GM12878 (cell line): ENCODE measurements around the gene CRYL1. TPM values are rescaled to one million over a fixed set of nuclear protein-coding genes. Genes with fewer than 3 reads are reported as not detected.

Experiments used
- ATAC-seq: fragments of 200-7000 bp; cut with Tn5 transposase; 3 replicates; pipeline ENCODE4 v1.9.1; 2020; ENCODE audit warnings: mild to moderate bottlenecking, moderate library complexity
- BruUV-seq: library from RNA; stranded (reverse); fragments of 400-500 nt; replicated peaks from 2 replicates; lab custom pipeline; 2021; lab: Mats Ljungman, UMichigan
- CTCF ChIA-PET: fragments of 300-600 bp; sonication (Branson Sonifier 250); formaldehyde crosslinking; extraction: SDS; loops from one replicate; lab custom pipeline; 2021; ENCODE audit warnings: inconsistent platforms; lab: Yijun Ruan, JAX
- POLR2A ChIA-PET: fragments of 350-600 bp; formaldehyde crosslinking; extraction: SDS; loops from one replicate; lab custom pipeline; 2021; ENCODE audit warnings: inconsistent platforms; lab: Charles Lee
- RAD21 ChIA-PET: fragments of 300-600 bp; sonication (Branson Sonifier 250); formaldehyde crosslinking; loops from one replicate; lab custom pipeline; 2023; ENCODE audit warnings: antibody characterized with exemption; ENCODE audit not compliant: unreplicated experiment; lab: Charles Lee
- SMC1A ChIA-PET: fragments of 300-600 bp; sonication (Branson Sonifier 250); formaldehyde crosslinking; loops from one replicate; lab custom pipeline; 2023; ENCODE audit not compliant: unreplicated experiment, uncharacterized antibody; lab: Charles Lee
- DNase-seq: peaks from one replicate; pipeline ENCODE4 v3.0.0-alpha.2; 2011; ENCODE audit warnings: low read depth, low spot score
- FAIRE-seq: peaks from 3 replicates; lab custom pipeline; 2011; peaks lifted over from hg19 to GRCh38; lab: Jason Lieb, UNC
- H2AFZ ChIP-seq: 2 replicates; pipeline ENCODE4 v1.6.0; 2011; ENCODE audit warnings: low read depth, low read length, control low read depth; ENCODE audit not compliant: control insufficient read depth
- H3K27ac ChIP-seq: 2 replicates; pipeline ENCODE4 v1.5.1; 2011; ENCODE audit warnings: control low read depth; ENCODE audit not compliant: control insufficient read depth, insufficient read depth
- H3K27me3 ChIP-seq, 2 experiments: replicated peaks in 1 of 2; 2 replicates each; pipeline versions ENCODE4 v1.6.0 to v1.6.1; 2011; ENCODE audit warnings: low read length in 1 of 2; ENCODE audit not compliant: control insufficient read depth in 2 of 2, insufficient read depth in 2 of 2
- H3K36me3 ChIP-seq, 2 experiments: 2 replicates each; pipeline ENCODE4 v1.5.1; 2011; ENCODE audit warnings: low read length in 1 of 2; ENCODE audit not compliant: control insufficient read depth in 2 of 2, insufficient read depth in 2 of 2
- H3K4me1 ChIP-seq: 2 replicates; pipeline ENCODE4 v1.6.1; 2011; ENCODE audit warnings: mild to moderate bottlenecking, low read length, moderate library complexity, mixed read lengths; ENCODE audit not compliant: control insufficient read depth, insufficient read depth
- H3K4me2 ChIP-seq: 2 replicates; pipeline ENCODE4 v1.6.0; 2011; ENCODE audit warnings: control low read depth; ENCODE audit not compliant: control insufficient read depth, insufficient read depth
- H3K4me3 ChIP-seq: fragments of 200-600 bp; sonication (generic); 2 replicates; pipeline ENCODE4 v1.5.1; 2016
- H3K79me2 ChIP-seq: 2 replicates; pipeline ENCODE4 v1.6.0; 2011; ENCODE audit warnings: low read length; ENCODE audit not compliant: control insufficient read depth, insufficient read depth
- H3K9ac ChIP-seq: 2 replicates; pipeline ENCODE4 v1.8.0; 2011; ENCODE audit warnings: low read length, control low read depth, mixed read lengths; ENCODE audit not compliant: control insufficient read depth, insufficient read depth
- H3K9me3 ChIP-seq: replicated peaks from 3 replicates; pipeline ENCODE4 v1.5.1; 2011; ENCODE audit warnings: mild to moderate bottlenecking, low read length; ENCODE audit not compliant: control insufficient read depth, insufficient read depth
- H4K20me1 ChIP-seq: 2 replicates; pipeline ENCODE4 v1.6.0; 2011; ENCODE audit not compliant: control insufficient read depth, insufficient read depth
- BCLAF1 ChIP-seq: fragments of 450-650 bp; IDR thresholded peaks from 2 replicates; pipeline ENCODE4 v1.6.1; 2017; ENCODE audit warnings: antibody characterized with exemption, mild to moderate bottlenecking, moderate library complexity
- CHD1 ChIP-seq: IDR thresholded peaks from 2 replicates; pipeline ENCODE4 v1.6.1; 2012; ENCODE audit warnings: low read depth, low read length, improper control_type of control experiment
- DPF2 ChIP-seq: fragments of 450-650 bp; IDR thresholded peaks from 2 replicates; pipeline ENCODE4 v1.6.1; 2017; ENCODE audit warnings: mild to moderate bottlenecking
- ESRRA ChIP-seq: IDR thresholded peaks from 2 replicates; pipeline ENCODE4 v1.6.1; 2012; ENCODE audit warnings: mild to moderate bottlenecking, low read length, improper control_type of control experiment
- IKZF1 ChIP-seq: fragments of 450-650 bp; conservative IDR thresholded peaks from 2 replicates; pipeline ENCODE4 v1.6.1; 2017; ENCODE audit warnings: antibody characterized with exemption, mild to moderate bottlenecking
- NFYA ChIP-seq: IDR thresholded peaks from 2 replicates; pipeline ENCODE4 v1.6.1; 2011; ENCODE audit warnings: low read depth, mild to moderate bottlenecking, low read length, improper control_type of control experiment, borderline replicate concordance
- NR2C2 ChIP-seq: IDR thresholded peaks from 2 replicates; pipeline ENCODE4 v1.6.1; 2011; ENCODE audit warnings: borderline replicate concordance, low read depth; ENCODE audit not compliant: control insufficient read depth, insufficient read length
- REST ChIP-seq: IDR thresholded peaks from 2 replicates; pipeline ENCODE4 v1.6.1; 2012; ENCODE audit warnings: mild to moderate bottlenecking, low read depth, low read length
- WGBS: methylation state at CpG from one replicate; pipeline ENCODE4 v1.1.6; 2016; ENCODE audit warnings: low lambda C conversion rate; ENCODE audit not compliant: insufficient replicate concordance, insufficient coverage; ENCODE audit errors: missing lambda C conversion rate; 5-methylcytosine and 5-hydroxymethylcytosine counted together
- in situ Hi-C: fragments of 300-500 bp; cut with MboI; formaldehyde crosslinking; loops from 9 replicates; pipeline ENCODE4 v1.14.3; 2018; ENCODE audit warnings: mixed read lengths
- intact Hi-C: fragments of 100-400 bp; cut with micrococcal nuclease; formaldehyde crosslinking; loops from one replicate; pipeline ENCODE4 v1.14.2; 2022; ENCODE audit not compliant: unreplicated experiment
- polyA plus RNA-seq, 11 experiments: library from polyadenylated mRNA; depleted of rRNA in 4 of 11; unstranded in 6 of 11; stranded (reverse) in 5 of 11; fragments of >200 nt; fragmentation: Nextera tagmentation in 4 of 11; fragmentation: Illumina TruSeq in 1 of 11; extraction: Ambion mirVana in 4 of 11; extraction: Trizol in 1 of 11; gene quantifications; 1 replicate in 1 of 11; 2 replicates in 10 of 11; pipeline versions ENCODE4 v1.2.1 to v1.2.3, GENCODE V29; 2011 to 2016; ENCODE audit warnings: inconsistent platforms in 2 of 11, missing spikeins in 2 of 11, low read depth in 1 of 11
- total RNA-seq, 4 experiments: library from RNA; depleted of rRNA in 3 of 4; stranded (reverse); fragments of >200 nt in 3 of 4; fragmentation: Illumina TruSeq in 1 of 4; extraction: Trizol in 1 of 4; gene quantifications; 2 replicates each; pipeline versions ENCODE4 v1.2.1 to v1.2.3, GENCODE V29; 2013 to 2021
- TF ChIP-seq, protein P1 (sequence below): fragments of 450-650 bp; IDR thresholded peaks from 2 replicates; pipeline ENCODE4 v1.6.1; 2017; ENCODE audit warnings: mild to moderate bottlenecking
- TF ChIP-seq, protein P2 (sequence below): IDR thresholded peaks from 2 replicates; pipeline ENCODE4 v1.6.1; 2012; ENCODE audit warnings: improper control_type of control experiment, low read depth, low read length; ENCODE audit not compliant: insufficient replicate concordance

CRYL1 gene
- total and polyA plus RNA-seq, 10 of the 15 experiments (the other 5 are each of a cell fraction or from before 2014, with no cell fraction given) = 5.5 to 36.7 (median 12.2) TPM

DNA sequence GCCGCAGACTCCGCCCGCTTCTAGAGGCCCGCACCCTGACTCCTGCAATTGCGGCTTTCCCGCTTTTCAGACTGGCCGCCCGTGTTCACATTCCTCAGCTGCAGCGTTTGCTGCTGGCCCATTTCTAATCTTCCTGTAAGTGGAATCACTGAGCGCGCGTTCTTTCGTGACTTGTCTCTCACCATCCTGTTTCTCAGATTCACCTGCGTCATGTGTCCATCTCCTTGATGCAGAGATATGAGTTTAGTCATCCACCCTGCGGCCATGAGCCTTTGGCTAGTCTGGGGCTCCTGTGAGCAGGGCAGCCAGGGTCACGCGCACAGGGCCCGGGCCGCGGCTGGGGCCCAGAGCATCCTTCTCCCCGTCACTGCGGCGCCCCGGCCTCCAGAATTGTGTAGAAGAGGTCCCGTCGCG lies 110.0 kb downstream of the CRYL1 start:
- Histone ChIP-seq H4K20me1 (no peaks in the 10 kb centered on the region), H2AFZ (no peak overlapping the region), H3K4me1 (peaks cover 34% of the 10 kb centered on the region), H3K79me2 (no peaks in the 10 kb centered on the region), H3K36me3 (no peaks in the 10 kb centered on the region), H3K4me2 (no peak overlapping the region), H3K27ac (no peak overlapping the region), H3K4me3 (no peak overlapping the region), H3K9ac (no peak overlapping the region), H3K9me3 (peaks cover 13% of the 10 kb centered on the region; the same call in 2 of the 3 replicates), H3K27me3 (no peaks in the 10 kb centered on the region)
- BruUV-seq = no TSS peak
- in situ Hi-C loops (no loop called here), intact Hi-C loops (no loop called here)
- FAIRE-seq = no peak
- WGBS = 99% methylated on average over 25 of the region's 27 CpGs
- no peak for ATAC-seq
- no peak for DNase-seq
- ChIA-PET RAD21 (no interaction called here), POLR2A (no interaction called here), SMC1A (no interaction called here), CTCF (no interaction called here)
- TF ChIP-seq CHD1 = no peak
- TF ChIP-seq NR2C2 = no peak
- TF ChIP-seq, protein P1, sequence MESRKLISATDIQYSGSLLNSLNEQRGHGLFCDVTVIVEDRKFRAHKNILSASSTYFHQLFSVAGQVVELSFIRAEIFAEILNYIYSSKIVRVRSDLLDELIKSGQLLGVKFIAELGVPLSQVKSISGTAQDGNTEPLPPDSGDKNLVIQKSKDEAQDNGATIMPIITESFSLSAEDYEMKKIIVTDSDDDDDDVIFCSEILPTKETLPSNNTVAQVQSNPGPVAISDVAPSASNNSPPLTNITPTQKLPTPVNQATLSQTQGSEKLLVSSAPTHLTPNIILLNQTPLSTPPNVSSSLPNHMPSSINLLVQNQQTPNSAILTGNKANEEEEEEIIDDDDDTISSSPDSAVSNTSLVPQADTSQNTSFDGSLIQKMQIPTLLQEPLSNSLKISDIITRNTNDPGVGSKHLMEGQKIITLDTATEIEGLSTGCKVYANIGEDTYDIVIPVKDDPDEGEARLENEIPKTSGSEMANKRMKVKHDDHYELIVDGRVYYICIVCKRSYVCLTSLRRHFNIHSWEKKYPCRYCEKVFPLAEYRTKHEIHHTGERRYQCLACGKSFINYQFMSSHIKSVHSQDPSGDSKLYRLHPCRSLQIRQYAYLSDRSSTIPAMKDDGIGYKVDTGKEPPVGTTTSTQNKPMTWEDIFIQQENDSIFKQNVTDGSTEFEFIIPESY = no peak
- TF ChIP-seq ESRRA = no peak
- TF ChIP-seq NFYA = no peak
- TF ChIP-seq, protein P2, sequence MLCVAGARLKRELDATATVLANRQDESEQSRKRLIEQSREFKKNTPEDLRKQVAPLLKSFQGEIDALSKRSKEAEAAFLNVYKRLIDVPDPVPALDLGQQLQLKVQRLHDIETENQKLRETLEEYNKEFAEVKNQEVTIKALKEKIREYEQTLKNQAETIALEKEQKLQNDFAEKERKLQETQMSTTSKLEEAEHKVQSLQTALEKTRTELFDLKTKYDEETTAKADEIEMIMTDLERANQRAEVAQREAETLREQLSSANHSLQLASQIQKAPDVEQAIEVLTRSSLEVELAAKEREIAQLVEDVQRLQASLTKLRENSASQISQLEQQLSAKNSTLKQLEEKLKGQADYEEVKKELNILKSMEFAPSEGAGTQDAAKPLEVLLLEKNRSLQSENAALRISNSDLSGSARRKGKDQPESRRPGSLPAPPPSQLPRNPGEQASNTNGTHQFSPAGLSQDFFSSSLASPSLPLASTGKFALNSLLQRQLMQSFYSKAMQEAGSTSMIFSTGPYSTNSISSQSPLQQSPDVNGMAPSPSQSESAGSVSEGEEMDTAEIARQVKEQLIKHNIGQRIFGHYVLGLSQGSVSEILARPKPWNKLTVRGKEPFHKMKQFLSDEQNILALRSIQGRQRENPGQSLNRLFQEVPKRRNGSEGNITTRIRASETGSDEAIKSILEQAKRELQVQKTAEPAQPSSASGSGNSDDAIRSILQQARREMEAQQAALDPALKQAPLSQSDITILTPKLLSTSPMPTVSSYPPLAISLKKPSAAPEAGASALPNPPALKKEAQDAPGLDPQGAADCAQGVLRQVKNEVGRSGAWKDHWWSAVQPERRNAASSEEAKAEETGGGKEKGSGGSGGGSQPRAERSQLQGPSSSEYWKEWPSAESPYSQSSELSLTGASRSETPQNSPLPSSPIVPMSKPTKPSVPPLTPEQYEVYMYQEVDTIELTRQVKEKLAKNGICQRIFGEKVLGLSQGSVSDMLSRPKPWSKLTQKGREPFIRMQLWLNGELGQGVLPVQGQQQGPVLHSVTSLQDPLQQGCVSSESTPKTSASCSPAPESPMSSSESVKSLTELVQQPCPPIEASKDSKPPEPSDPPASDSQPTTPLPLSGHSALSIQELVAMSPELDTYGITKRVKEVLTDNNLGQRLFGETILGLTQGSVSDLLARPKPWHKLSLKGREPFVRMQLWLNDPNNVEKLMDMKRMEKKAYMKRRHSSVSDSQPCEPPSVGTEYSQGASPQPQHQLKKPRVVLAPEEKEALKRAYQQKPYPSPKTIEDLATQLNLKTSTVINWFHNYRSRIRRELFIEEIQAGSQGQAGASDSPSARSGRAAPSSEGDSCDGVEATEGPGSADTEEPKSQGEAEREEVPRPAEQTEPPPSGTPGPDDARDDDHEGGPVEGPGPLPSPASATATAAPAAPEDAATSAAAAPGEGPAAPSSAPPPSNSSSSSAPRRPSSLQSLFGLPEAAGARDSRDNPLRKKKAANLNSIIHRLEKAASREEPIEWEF = no peak
- no peak for TF ChIP-seq IKZF1
- TF ChIP-seq DPF2 = no peak
- no peak for TF ChIP-seq BCLAF1
- TF ChIP-seq REST = no peak
